ENCODE results near the gene DHDDS. TPM values are rescaled to one million over a fixed set of nuclear protein-coding genes. Genes with fewer than 3 reads are reported as not detected.

DHDDS gene
- total and polyA plus RNA-seq, 2 donors from 2014 or later = 41.8 to 53.4 TPM

- intact Hi-C loops (cut with DNase I) = no loop called here
- Histone ChIP-seq H3K9ac (ENCODE audit: low read length in 3 of 3) (no peak overlapping the region), H3K36me3 (ENCODE audit: control insufficient read depth in 2 of 3, insufficient read depth in 3 of 3, low read length in 3 of 3) (no peaks in the 10 kb centered on the region), H3K27ac (ENCODE audit: low read depth in 2 of 2, low read length in 2 of 2) (no peak overlapping the region), H3K4me3 (ENCODE audit: low read length in 3 of 3) (no peak overlapping the region), H3K27me3 (ENCODE audit: control insufficient read depth, insufficient read depth, low read length) (peaks cover 31% of the 10 kb centered on the region), H3K9me3 (ENCODE audit: control insufficient read depth in 2 of 3, insufficient read depth in 1 of 3, low read length in 3 of 3) (no peaks in the 10 kb centered on the region), H3K4me1 (ENCODE audit: control insufficient read depth in 2 of 3, insufficient read depth in 2 of 3, low read depth in 1 of 3, low read length in 3 of 3) (peaks cover 0 to 2% (median 0%) of the 10 kb centered on the region in 3 donors)
- DNase-seq (no peak), FAIRE-seq (no peak)
- no peak for TF ChIP-seq CTCF (IDR thresholded peaks at IDR 0.05; ENCODE audit: borderline replicate concordance, extremely low read depth, insufficient read depth)
These were observed 22.8 kb upstream of the DHDDS start for GRCh38 chr1:26409191-26409807.

- H3K4me1 ChIP-seq (ENCODE audit: control insufficient read depth in 2 of 3, insufficient read depth in 2 of 3, low read depth in 1 of 3, low read length in 3 of 3) = peaks cover 0 to 2% (median 0%) of the 10 kb centered on the region in 3 donors
- H3K9ac ChIP-seq (ENCODE audit: low read length in 3 of 3) = no peak within 1 kb of the TSS
- TF ChIP-seq CTCF (IDR thresholded peaks at IDR 0.05; ENCODE audit: borderline replicate concordance, extremely low read depth, insufficient read depth) = no peak
- DNase-seq (no peak), FAIRE-seq (no peak)
- H3K27ac ChIP-seq (ENCODE audit: low read depth in 2 of 2, low read length in 2 of 2) = no peak within 1 kb of the TSS
- peaks cover 34% of the 10 kb centered on the region for H3K27me3 ChIP-seq (ENCODE audit: control insufficient read depth, insufficient read depth, low read length)
- H3K9me3 ChIP-seq (ENCODE audit: control insufficient read depth in 2 of 3, insufficient read depth in 1 of 3, low read length in 3 of 3) = no peaks in the 10 kb centered on the region
- intact Hi-C loops (cut with DNase I) = no loop called here
- H3K4me3 ChIP-seq (ENCODE audit: low read length in 3 of 3) = no peak within 1 kb of the TSS
- no peaks in the 10 kb centered on the region for H3K36me3 ChIP-seq (ENCODE audit: control insufficient read depth in 2 of 3, insufficient read depth in 3 of 3, low read length in 3 of 3)
These were observed 21.2 kb upstream of the DHDDS start, which contains the start of gene LIN28A for GRCh38 chr1:26410706-26411623. LIN28A (plus strand) TSS chr1:26410817; CDS start chr1:26410892, 75 bp downstream.

GRCh38 chr1:26411624-26412074, 20.5 kb upstream of the DHDDS start:
- DNase-seq (no peak), FAIRE-seq (no peak)
- Histone ChIP-seq H3K4me1 (ENCODE audit: control insufficient read depth in 2 of 3, insufficient read depth in 2 of 3, low read depth in 1 of 3, low read length in 3 of 3) (peaks cover 0 to 2% (median 0%) of the 10 kb centered on the region in 3 donors), H3K36me3 (ENCODE audit: control insufficient read depth in 2 of 3, insufficient read depth in 3 of 3, low read length in 3 of 3) (no peaks in the 10 kb centered on the region), H3K9ac (ENCODE audit: low read length in 3 of 3) (no peak overlapping the region), H3K27ac (ENCODE audit: low read depth in 2 of 2, low read length in 2 of 2) (no peak overlapping the region), H3K4me3 (ENCODE audit: low read length in 3 of 3) (no peak overlapping the region), H3K27me3 (ENCODE audit: control insufficient read depth, insufficient read depth, low read length) (peaks cover 34% of the 10 kb centered on the region), H3K9me3 (ENCODE audit: control insufficient read depth in 2 of 3, insufficient read depth in 1 of 3, low read length in 3 of 3) (no peaks in the 10 kb centered on the region)
- TF ChIP-seq CTCF (IDR thresholded peaks at IDR 0.05; ENCODE audit: borderline replicate concordance, extremely low read depth, insufficient read depth) = no peak
- intact Hi-C loops (cut with DNase I) = no loop called here
